CD14-positive monocyte (primary cell): ENCODE measurements around the gene HS3ST3B1. TPM values are rescaled to one million over a fixed set of nuclear protein-coding genes. Genes with fewer than 3 reads are reported as not detected.

Experiments used
- DNase-seq, 3 donors: peaks; one replicate each; pipeline ENCODE4 v3.0.0-alpha.2; 2011 to 2022
- H2AFZ ChIP-seq: 2 replicates; pipeline ENCODE4 v1.6.0; 2012; ENCODE audit warnings: mild to moderate bottlenecking, low read depth, low read length, inconsistent platforms; ENCODE audit not compliant: insufficient read depth, poor library complexity, severe bottlenecking
- H3K27ac ChIP-seq, 2 donors: 1 replicate in 1 of 2; 2 replicates in 1 of 2; pipeline ENCODE4 v1.5.1; 2012 to 2013; ENCODE audit warnings: low read length in 2 of 2, control low read depth in 1 of 2, inconsistent platforms in 1 of 2, low read depth in 1 of 2, mild to moderate bottlenecking in 1 of 2
- H3K27me3 ChIP-seq, 2 donors: one replicate each; pipeline versions ENCODE4 v1.6.0 to v1.6.1; 2011 to 2013; ENCODE audit warnings: low read length in 2 of 2; ENCODE audit not compliant: control insufficient read depth in 2 of 2, insufficient read depth in 2 of 2
- H3K36me3 ChIP-seq, 2 donors: replicated peaks in 1 of 2; 1 replicate in 1 of 2; 2 replicates in 1 of 2; pipeline versions ENCODE4 v1.5.1 to v1.6.1; 2012 to 2013; ENCODE audit warnings: low read length in 2 of 2, control low read depth in 1 of 2, inconsistent platforms in 1 of 2, mild to moderate bottlenecking in 1 of 2; ENCODE audit not compliant: insufficient read depth in 2 of 2, control insufficient read depth in 1 of 2
- H3K4me1 ChIP-seq, 2 donors: 1 replicate in 1 of 2; 2 replicates in 1 of 2; pipeline versions ENCODE4 v1.5.1 to v1.6.1; 2012 to 2013; ENCODE audit warnings: low read length in 2 of 2, control low read depth in 1 of 2, inconsistent platforms in 1 of 2, mild to moderate bottlenecking in 1 of 2, moderate library complexity in 1 of 2; ENCODE audit not compliant: insufficient read depth in 2 of 2, control insufficient read depth in 1 of 2
- H3K4me2 ChIP-seq: replicated peaks from 2 replicates; pipeline ENCODE3; 2012; ENCODE audit warnings: low read length, moderate library complexity, mild to moderate bottlenecking; ENCODE audit not compliant: poor library complexity, severe bottlenecking; ENCODE audit errors: extremely low read depth
- H3K4me3 ChIP-seq, 3 experiments: fragments of 200-600 bp in 1 of 3; sonication (generic) in 1 of 3; replicated peaks in 1 of 3; 1 replicate in 2 of 3; 2 replicates in 1 of 3; pipeline ENCODE4 v1.5.1; 2011 to 2013; ENCODE audit warnings: low read length in 3 of 3, mild to moderate bottlenecking in 3 of 3, control low read depth in 2 of 3, low read depth in 2 of 3, inconsistent platforms in 1 of 3, moderate library complexity in 1 of 3
- H3K79me2 ChIP-seq: 2 replicates; pipeline ENCODE4 v1.6.0; 2012; ENCODE audit warnings: mild to moderate bottlenecking, control low read depth, inconsistent platforms, low read length, moderate library complexity; ENCODE audit not compliant: insufficient read depth
- H3K9ac ChIP-seq: 2 replicates; pipeline ENCODE4 v1.6.0; 2017; ENCODE audit warnings: low read length, mild to moderate bottlenecking; ENCODE audit not compliant: insufficient read depth, poor library complexity, severe bottlenecking
- H3K9me3 ChIP-seq, 2 donors: replicated peaks in 1 of 2; 1 replicate in 1 of 2; 2 replicates in 1 of 2; pipeline versions ENCODE4 v1.5.1 to v1.6.1; 2012 to 2013; ENCODE audit warnings: low read length in 2 of 2, control low read depth in 1 of 2; ENCODE audit not compliant: control insufficient read depth in 1 of 2, insufficient read depth in 1 of 2
- H4K20me1 ChIP-seq: 2 replicates; pipeline ENCODE4 v1.6.0; 2012; ENCODE audit warnings: mild to moderate bottlenecking, low read length, control low read depth, moderate library complexity; ENCODE audit not compliant: insufficient read depth
- H3K27ac Mint-ChIP-seq, 7 donors: one replicate each; pipeline ENCODE4 v1.8.0; 2020; ENCODE audit warnings: mild to moderate bottlenecking in 7 of 7, mixed read lengths in 7 of 7, moderate library complexity in 6 of 7, inconsistent platforms in 2 of 7
- H3K27me3 Mint-ChIP-seq, 3 donors: one replicate each; pipeline ENCODE4 v1.8.0; 2021 to 2022; ENCODE audit warnings: low read depth in 3 of 3, mild to moderate bottlenecking in 3 of 3, mixed read lengths in 3 of 3, moderate library complexity in 3 of 3, inconsistent platforms in 1 of 3
- H3K36me3 Mint-ChIP-seq, 2 donors: one replicate each; pipeline ENCODE4 v1.8.0; 2020; ENCODE audit warnings: mixed read lengths in 2 of 2, inconsistent platforms in 1 of 2, mild to moderate bottlenecking in 1 of 2
- H3K4me1 Mint-ChIP-seq: one replicate; pipeline ENCODE4 v1.8.0; 2020; ENCODE audit warnings: mild to moderate bottlenecking, mixed read lengths
- H3K4me3 Mint-ChIP-seq, 2 donors: one replicate each; pipeline ENCODE4 v1.8.0; 2020; ENCODE audit warnings: mild to moderate bottlenecking in 2 of 2, mixed read lengths in 2 of 2, moderate library complexity in 1 of 2
- H3K9me3 Mint-ChIP-seq, 7 donors: one replicate each; pipeline ENCODE4 v1.8.0; 2020 to 2022; ENCODE audit warnings: mixed read lengths in 7 of 7, mild to moderate bottlenecking in 6 of 7, moderate library complexity in 6 of 7, inconsistent platforms in 2 of 7
- WGBS: methylation state at CpG from one replicate; pipeline ENCODE4 v1.1.5; 2013; ENCODE audit warnings: missing lambda C conversion rate; ENCODE audit not compliant: insufficient coverage; 5-methylcytosine and 5-hydroxymethylcytosine counted together
- intact Hi-C, 2 donors: fragments of 100-400 bp; cut with micrococcal nuclease; formaldehyde crosslinking; loops; one replicate each; pipeline versions ENCODE4 v1.15.0 to v1.15.1; 2023
- polyA plus RNA-seq, 3 donors: library from polyadenylated mRNA; depleted of rRNA in 1 of 3; unstranded in 2 of 3; stranded (reverse) in 1 of 3; fragments of 300-500 nt in 2 of 3; fragments of >200 nt in 1 of 3; fragmentation: Illumina TruSeq in 2 of 3; gene quantifications; 1 replicate in 2 of 3; 2 replicates in 1 of 3; pipeline ENCODE4 v1.2.3, GENCODE V29; 2012 to 2021
- TF ChIP-seq, protein P1 (sequence below): fragments of 200-600 bp; IDR thresholded peaks from one replicate; pipeline ENCODE4 v1.8.0; 2022; ENCODE audit warnings: antibody characterized with exemption, mild to moderate bottlenecking

HS3ST3B1 gene
- polyA plus RNA-seq, 3 donors, result 0.09 to 0.73 (median 0.32) TPM

DNA sequence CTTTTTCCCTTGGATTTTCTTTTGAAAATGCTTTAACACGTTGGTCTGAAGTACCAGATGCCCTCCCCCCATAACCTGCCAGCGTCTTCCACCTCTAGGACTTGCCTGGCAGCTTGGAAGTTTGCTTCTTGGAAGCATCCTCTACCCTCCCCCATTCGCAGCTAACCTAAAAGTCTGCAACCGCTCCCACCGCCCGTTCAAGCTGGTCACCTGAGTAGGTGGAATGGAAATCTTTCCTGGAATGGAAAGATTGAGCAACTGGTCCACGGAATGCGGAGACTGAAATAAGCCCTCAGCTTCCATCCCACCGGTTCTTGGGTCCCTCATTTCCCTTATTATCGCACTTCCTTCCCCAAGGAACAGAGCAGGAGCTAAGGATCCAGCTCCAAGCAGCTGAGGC, 31.4 kb downstream of the HS3ST3B1 start:
- H3K4me3 Mint-ChIP-seq, result no peak overlapping the region
- TF ChIP-seq, protein P1, sequence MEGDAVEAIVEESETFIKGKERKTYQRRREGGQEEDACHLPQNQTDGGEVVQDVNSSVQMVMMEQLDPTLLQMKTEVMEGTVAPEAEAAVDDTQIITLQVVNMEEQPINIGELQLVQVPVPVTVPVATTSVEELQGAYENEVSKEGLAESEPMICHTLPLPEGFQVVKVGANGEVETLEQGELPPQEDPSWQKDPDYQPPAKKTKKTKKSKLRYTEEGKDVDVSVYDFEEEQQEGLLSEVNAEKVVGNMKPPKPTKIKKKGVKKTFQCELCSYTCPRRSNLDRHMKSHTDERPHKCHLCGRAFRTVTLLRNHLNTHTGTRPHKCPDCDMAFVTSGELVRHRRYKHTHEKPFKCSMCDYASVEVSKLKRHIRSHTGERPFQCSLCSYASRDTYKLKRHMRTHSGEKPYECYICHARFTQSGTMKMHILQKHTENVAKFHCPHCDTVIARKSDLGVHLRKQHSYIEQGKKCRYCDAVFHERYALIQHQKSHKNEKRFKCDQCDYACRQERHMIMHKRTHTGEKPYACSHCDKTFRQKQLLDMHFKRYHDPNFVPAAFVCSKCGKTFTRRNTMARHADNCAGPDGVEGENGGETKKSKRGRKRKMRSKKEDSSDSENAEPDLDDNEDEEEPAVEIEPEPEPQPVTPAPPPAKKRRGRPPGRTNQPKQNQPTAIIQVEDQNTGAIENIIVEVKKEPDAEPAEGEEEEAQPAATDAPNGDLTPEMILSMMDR, result no peak
- peak overlapping the region in 1 of 7 donors; percentile 59 for H3K27ac Mint-ChIP-seq
- DNase-seq, result no peak
- Histone ChIP-seq H3K9ac (no peak overlapping the region), H3K79me2 (no peaks in the 10 kb centered on the region), H3K27ac (no peak overlapping the region), H2AFZ (no peak overlapping the region), H3K4me1 (peaks cover 12 to 13% of the 10 kb centered on the region in 2 donors), H3K36me3 (no peaks in the 10 kb centered on the region), H3K4me2 (no peak overlapping the region), H4K20me1 (no peaks in the 10 kb centered on the region), H3K4me3 (no peak overlapping the region), H3K27me3 (no peaks in the 10 kb centered on the region), H3K9me3 (no peaks in the 10 kb centered on the region)
- peaks cover 0 to 3% of the 10 kb centered on the region in 2 donors for H3K36me3 Mint-ChIP-seq
- intact Hi-C loops, result no loop called here
- H3K27me3 Mint-ChIP-seq, result peaks cover 1 to 8% (median 1%) of the 10 kb centered on the region in 3 donors
- 83% methylated on average over 1 of the region's 10 CpGs for WGBS
- H3K9me3 Mint-ChIP-seq, result peaks cover 0 to 3% (median 0%) of the 10 kb centered on the region in 7 donors
- H3K4me1 Mint-ChIP-seq, result peaks cover 28% of the 10 kb centered on the region

DNA sequence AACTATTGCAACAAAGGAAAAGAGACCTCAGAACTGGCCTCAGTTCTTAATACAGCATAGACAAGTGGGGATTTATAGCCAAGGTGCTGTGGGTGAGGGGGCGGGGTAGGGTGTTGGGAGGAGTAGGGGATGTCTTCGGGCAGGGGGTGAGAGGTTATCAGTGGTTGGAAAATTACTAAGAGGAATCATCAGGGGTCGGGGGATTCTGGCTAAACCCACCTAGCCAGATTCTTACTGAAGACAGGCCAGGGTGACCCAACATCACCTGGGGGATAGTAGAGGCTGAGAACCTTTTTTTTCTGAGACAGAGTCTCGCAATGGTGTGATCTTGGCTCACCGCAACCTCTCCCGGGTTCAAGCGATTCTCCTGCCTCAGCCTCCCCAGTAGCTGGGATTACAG, 32.6 kb downstream of the HS3ST3B1 start:
- H3K4me3 ChIP-seq, result no peak overlapping the region
- H3K4me1 Mint-ChIP-seq, result peaks cover 28% of the 10 kb centered on the region
- no peaks in the 10 kb centered on the region for H3K9me3 ChIP-seq
- no peak overlapping the region for H3K4me3 Mint-ChIP-seq
- peaks cover 0 to 3% (median 0%) of the 10 kb centered on the region in 7 donors for H3K9me3 Mint-ChIP-seq
- DNase-seq, result no peak
- peak overlapping the region in 1 of 7 donors; percentile 4 for H3K27ac Mint-ChIP-seq
- intact Hi-C loops, result no loop called here
- H3K36me3 Mint-ChIP-seq, result peaks cover 0 to 6% of the 10 kb centered on the region in 2 donors
- no peaks in the 10 kb centered on the region for H4K20me1 ChIP-seq
- no peak overlapping the region for H3K27ac ChIP-seq
- peaks cover 1 to 7% (median 1%) of the 10 kb centered on the region in 3 donors for H3K27me3 Mint-ChIP-seq
- no peak overlapping the region for H3K9ac ChIP-seq
- no peak overlapping the region for H2AFZ ChIP-seq
- 100% methylated on average over 5 of the region's 7 CpGs for WGBS
- H3K4me1 ChIP-seq, result peaks cover 12 to 13% of the 10 kb centered on the region in 2 donors
- no peak overlapping the region for H3K4me2 ChIP-seq
- no peaks in the 10 kb centered on the region for H3K36me3 ChIP-seq
- TF ChIP-seq, protein P1, result no peak
- H3K79me2 ChIP-seq, result no peaks in the 10 kb centered on the region
- H3K27me3 ChIP-seq, result no peaks in the 10 kb centered on the region
